K562 (cell line): Measurements from ENCODE around the gene PAAF1. TPM values are rescaled to one million over a fixed set of nuclear protein-coding genes. Genes with fewer than 3 reads are reported as not detected.

Source experiments
- CBX3 ChIP-seq, 2 experiments: IDR thresholded peaks; 1 replicate in 1 of 2; 2 replicates in 1 of 2; pipeline ENCODE4 v1.6.1; 2012; ENCODE audit warnings: inconsistent platforms in 2 of 2, low read length in 2 of 2, borderline replicate concordance in 1 of 2, control low read depth in 1 of 2
- GABPA ChIP-seq: fragments of 200-800 bp; sonication (Bioruptor generic); conservative IDR thresholded peaks from 2 replicates; pipeline ENCODE4 v1.6.1; 2016; ENCODE audit warnings: low read depth, missing genetic modification characterization, missing compliant biosample characterization
- HDAC8 ChIP-seq: fragments of 450-650 bp; IDR thresholded peaks from 2 replicates; pipeline ENCODE4 v1.6.1; 2016; ENCODE audit warnings: mild to moderate bottlenecking, missing genetic modification characterization, moderate library complexity, missing compliant biosample characterization
- KAT2B ChIP-seq: IDR thresholded peaks from one replicate; pipeline ENCODE4 v1.6.1; 2012; ENCODE audit warnings: low read depth, mild to moderate bottlenecking, control low read depth, inconsistent platforms, low read length, moderate library complexity
- NBN ChIP-seq: fragments of 450-650 bp; IDR thresholded peaks from 2 replicates; pipeline ENCODE4 v1.6.1; 2016; ENCODE audit warnings: low read depth, mild to moderate bottlenecking
- NR2C2 ChIP-seq, 2 experiments: fragments of 200-800 bp in 1 of 2; sonication (Bioruptor generic) in 1 of 2; sonication (generic) in 1 of 2; formaldehyde crosslinking in 1 of 2; IDR thresholded peaks; 2 replicates each; pipeline versions ENCODE4 v1.6.1 to v1.8.0; 2016 to 2022; ENCODE audit warnings: mild to moderate bottlenecking in 1 of 2, missing compliant biosample characterization in 1 of 2, missing genetic modification characterization in 1 of 2, missing genetic modification reagents in 1 of 2
- POLR2B ChIP-seq: fragments of 450-650 bp; IDR thresholded peaks from 2 replicates; pipeline ENCODE4 v1.6.1; 2018; ENCODE audit warnings: low read depth; ENCODE audit not compliant: partially characterized antibody
- RBM25 ChIP-seq: fragments of 200-400 bp; formaldehyde crosslinking; IDR thresholded peaks from 2 replicates; pipeline ENCODE4 v1.6.1; 2018; ENCODE audit warnings: low read length, low read depth, moderate library complexity; ENCODE audit not compliant: severe bottlenecking
- SNRNP70 ChIP-seq: fragments of 200-400 bp; formaldehyde crosslinking; optimal IDR thresholded peaks from 2 replicates; pipeline ENCODE3; 2017; ENCODE audit warnings: low read depth, low read length
- TSC22D4 ChIP-seq: fragments of 450-650 bp; IDR thresholded peaks from 2 replicates; pipeline ENCODE4 v1.6.1; 2016; ENCODE audit warnings: missing genetic modification characterization, missing biosample characterization, control low read depth
- ZKSCAN8 ChIP-seq: fragments of 200-800 bp; sonication (Bioruptor generic); IDR thresholded peaks from 2 replicates; pipeline ENCODE4 v1.6.1; 2016; ENCODE audit warnings: missing genetic modification characterization, missing compliant biosample characterization
- ZNF165 ChIP-seq: fragments of 250-450 bp; sonication (Bioruptor Pico); IDR thresholded peaks from 2 replicates; pipeline ENCODE4 v1.4.0; 2020; ENCODE audit warnings: borderline replicate concordance
- ZNF79 ChIP-seq: fragments of 250-450 bp; sonication (Bioruptor Pico); IDR thresholded peaks from 2 replicates; pipeline ENCODE4 v1.4.0; 2020; ENCODE audit warnings: low read depth, mild to moderate bottlenecking, moderate library complexity
- polyA plus RNA-seq, 8 experiments: library from polyadenylated mRNA; depleted of rRNA in 4 of 8; stranded (reverse) in 5 of 8; unstranded in 3 of 8; fragments of >200 nt; fragmentation: Nextera tagmentation in 2 of 8; fragmentation: Illumina TruSeq in 1 of 8; extraction: Ambion mirVana in 2 of 8; extraction: Trizol in 1 of 8; gene quantifications; 2 replicates each; pipeline versions ENCODE4 v1.2.1 to v1.2.3, GENCODE V29; 2011 to 2014; ENCODE audit warnings: inconsistent platforms in 1 of 8, missing spikeins in 1 of 8
- total RNA-seq, 7 experiments: library from RNA; depleted of rRNA in 6 of 7; stranded (reverse); fragments of >200 nt in 6 of 7; fragmentation: Illumina TruSeq in 2 of 7; extraction: Trizol in 2 of 7; gene quantifications; 2 replicates each; pipeline versions ENCODE4 v1.2.1 to v1.2.3, GENCODE V29; 2011 to 2021; ENCODE audit warnings: low replicate concordance in 1 of 7
- TF ChIP-seq, protein P1 (sequence below): fragments of 450-650 bp; IDR thresholded peaks from one replicate; pipeline ENCODE4 v1.6.1; 2018; ENCODE audit warnings: mild to moderate bottlenecking, moderate library complexity; ENCODE audit not compliant: partially characterized antibody
- TF ChIP-seq, protein P2 (sequence below): sonication (generic); IDR thresholded peaks from 2 replicates; pipeline ENCODE4 v1.6.1; 2016
- TF ChIP-seq, protein P3 (sequence below): fragments of 450-650 bp; conservative IDR thresholded peaks from 2 replicates; pipeline ENCODE4 v1.6.1; 2016; ENCODE audit warnings: missing genetic modification characterization, low read depth, mild to moderate bottlenecking, missing compliant biosample characterization, moderate library complexity
- TF ChIP-seq, protein P4 (sequence below): sonication (generic); formaldehyde crosslinking; IDR thresholded peaks from 2 replicates; pipeline ENCODE4 v1.8.1; 2022; ENCODE audit warnings: missing genetic modification reagents
- TF ChIP-seq, protein P5 (sequence below): fragments of 450-650 bp; formaldehyde crosslinking; IDR thresholded peaks from 2 replicates; pipeline ENCODE4 v1.4.0; 2020; ENCODE audit warnings: mild to moderate bottlenecking, moderate library complexity

Gene PAAF1
- total and polyA plus RNA-seq, 9 of the 15 experiments (the other 6 are each of a cell fraction or from before 2014, with no cell fraction given), result 13.5 to 78.6 (median 23.3) TPM

DNA sequence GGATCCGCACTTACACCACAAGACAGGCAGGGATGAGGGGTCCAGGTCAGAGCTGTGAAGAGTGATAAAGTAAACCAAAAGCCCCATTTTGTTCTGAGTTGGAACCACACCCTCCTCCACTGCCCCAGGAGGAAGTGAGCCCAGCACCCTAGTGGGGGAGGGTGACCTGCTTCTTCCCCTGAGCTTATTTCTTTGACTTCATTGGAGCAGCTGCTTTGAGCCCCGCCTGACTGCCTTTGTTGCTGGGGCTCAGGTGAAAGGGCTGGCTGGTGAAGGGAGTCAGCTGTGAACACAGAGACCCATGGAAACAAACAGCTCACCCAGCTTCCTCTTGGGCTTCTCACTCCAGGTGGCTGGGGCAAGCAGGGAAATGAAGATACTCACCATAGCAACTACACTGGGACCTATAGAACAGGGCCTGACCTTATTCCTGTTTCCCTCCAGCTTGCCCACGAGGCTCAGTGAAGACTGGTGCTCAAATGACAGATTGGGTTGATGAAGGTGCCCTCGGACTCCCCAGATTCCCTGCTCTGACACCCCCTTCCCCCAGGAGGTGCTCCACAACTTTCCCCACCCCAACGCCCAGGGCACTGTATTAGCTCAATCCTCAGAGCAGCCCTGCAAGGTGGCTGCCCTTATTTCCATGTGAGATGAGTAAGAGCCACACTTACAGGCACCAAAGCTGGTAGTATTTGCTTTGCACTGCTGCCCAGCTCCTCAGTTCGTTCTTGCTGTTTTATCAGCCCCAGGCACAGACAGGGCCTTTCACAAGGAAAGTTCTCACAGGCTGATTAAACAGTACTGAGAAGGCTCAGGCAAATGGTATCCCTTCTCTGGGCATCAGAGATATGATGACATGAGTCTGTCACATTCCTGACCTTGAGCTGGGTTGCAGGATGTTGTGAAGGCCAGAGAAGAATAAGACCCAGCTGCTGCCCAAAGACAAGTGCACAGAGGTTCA lies 103.5 kb downstream of the PAAF1 start (continued):
- TF ChIP-seq RBM25 (no peak), CBX3 (IDR thresholded peaks at IDR 0.05; ENCODE audit: borderline replicate concordance in 1 of 2, low read length in 2 of 2) (no peak), SNRNP70 (no peak), ZNF165 (no peak), ZNF79 (CRISPR knock-in tag) (no peak), GABPA (tag) (peak; percentile 47; the same call in 1 of the 2 replicates), TSC22D4 (no peak), ZKSCAN8 (no peak), NR2C2 (CRISPR knock-in tag; IDR thresholded peaks at IDR 0.05) (no peak), NR2C2 (tag; IDR thresholded peaks at IDR 0.05) (peak; percentile 38; the same call in 1 of the 2 replicates), HDAC8 (tag) (no peak), POLR2B (no peak), NBN (no peak), KAT2B (no peak)
- TF ChIP-seq, protein P1, sequence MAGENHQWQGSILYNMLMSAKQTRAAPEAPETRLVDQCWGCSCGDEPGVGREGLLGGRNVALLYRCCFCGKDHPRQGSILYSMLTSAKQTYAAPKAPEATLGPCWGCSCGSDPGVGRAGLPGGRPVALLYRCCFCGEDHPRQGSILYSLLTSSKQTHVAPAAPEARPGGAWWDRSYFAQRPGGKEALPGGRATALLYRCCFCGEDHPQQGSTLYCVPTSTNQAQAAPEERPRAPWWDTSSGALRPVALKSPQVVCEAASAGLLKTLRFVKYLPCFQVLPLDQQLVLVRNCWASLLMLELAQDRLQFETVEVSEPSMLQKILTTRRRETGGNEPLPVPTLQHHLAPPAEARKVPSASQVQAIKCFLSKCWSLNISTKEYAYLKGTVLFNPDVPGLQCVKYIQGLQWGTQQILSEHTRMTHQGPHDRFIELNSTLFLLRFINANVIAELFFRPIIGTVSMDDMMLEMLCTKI, result no peak
- TF ChIP-seq, protein P2, sequence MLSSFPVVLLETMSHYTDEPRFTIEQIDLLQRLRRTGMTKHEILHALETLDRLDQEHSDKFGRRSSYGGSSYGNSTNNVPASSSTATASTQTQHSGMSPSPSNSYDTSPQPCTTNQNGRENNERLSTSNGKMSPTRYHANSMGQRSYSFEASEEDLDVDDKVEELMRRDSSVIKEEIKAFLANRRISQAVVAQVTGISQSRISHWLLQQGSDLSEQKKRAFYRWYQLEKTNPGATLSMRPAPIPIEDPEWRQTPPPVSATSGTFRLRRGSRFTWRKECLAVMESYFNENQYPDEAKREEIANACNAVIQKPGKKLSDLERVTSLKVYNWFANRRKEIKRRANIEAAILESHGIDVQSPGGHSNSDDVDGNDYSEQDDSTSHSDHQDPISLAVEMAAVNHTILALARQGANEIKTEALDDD, result 0 out of 2 replicates have a peak, but pooled peaks have one; percentile 12
- TF ChIP-seq, protein P3, sequence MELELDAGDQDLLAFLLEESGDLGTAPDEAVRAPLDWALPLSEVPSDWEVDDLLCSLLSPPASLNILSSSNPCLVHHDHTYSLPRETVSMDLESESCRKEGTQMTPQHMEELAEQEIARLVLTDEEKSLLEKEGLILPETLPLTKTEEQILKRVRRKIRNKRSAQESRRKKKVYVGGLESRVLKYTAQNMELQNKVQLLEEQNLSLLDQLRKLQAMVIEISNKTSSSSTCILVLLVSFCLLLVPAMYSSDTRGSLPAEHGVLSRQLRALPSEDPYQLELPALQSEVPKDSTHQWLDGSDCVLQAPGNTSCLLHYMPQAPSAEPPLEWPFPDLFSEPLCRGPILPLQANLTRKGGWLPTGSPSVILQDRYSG (tag), result no peak
- TF ChIP-seq, protein P4, sequence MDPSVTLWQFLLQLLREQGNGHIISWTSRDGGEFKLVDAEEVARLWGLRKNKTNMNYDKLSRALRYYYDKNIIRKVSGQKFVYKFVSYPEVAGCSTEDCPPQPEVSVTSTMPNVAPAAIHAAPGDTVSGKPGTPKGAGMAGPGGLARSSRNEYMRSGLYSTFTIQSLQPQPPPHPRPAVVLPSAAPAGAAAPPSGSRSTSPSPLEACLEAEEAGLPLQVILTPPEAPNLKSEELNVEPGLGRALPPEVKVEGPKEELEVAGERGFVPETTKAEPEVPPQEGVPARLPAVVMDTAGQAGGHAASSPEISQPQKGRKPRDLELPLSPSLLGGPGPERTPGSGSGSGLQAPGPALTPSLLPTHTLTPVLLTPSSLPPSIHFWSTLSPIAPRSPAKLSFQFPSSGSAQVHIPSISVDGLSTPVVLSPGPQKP, result no peak
- TF ChIP-seq, protein P5, sequence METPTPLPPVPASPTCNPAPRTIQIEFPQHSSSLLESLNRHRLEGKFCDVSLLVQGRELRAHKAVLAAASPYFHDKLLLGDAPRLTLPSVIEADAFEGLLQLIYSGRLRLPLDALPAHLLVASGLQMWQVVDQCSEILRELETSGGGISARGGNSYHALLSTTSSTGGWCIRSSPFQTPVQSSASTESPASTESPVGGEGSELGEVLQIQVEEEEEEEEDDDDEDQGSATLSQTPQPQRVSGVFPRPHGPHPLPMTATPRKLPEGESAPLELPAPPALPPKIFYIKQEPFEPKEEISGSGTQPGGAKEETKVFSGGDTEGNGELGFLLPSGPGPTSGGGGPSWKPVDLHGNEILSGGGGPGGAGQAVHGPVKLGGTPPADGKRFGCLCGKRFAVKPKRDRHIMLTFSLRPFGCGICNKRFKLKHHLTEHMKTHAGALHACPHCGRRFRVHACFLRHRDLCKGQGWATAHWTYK (CRISPR knock-in tag), result no peak
